Natural killer cell (primary cell): Measurements from ENCODE around the gene MEAK7. TPM values are rescaled to one million over a fixed set of nuclear protein-coding genes. Genes with fewer than 3 reads are reported as not detected.

Experiments used
- ATAC-seq, 3 donors: fragments of 150-1000 bp in 2 of 3; fragments of 200-7000 bp in 1 of 3; cut with Tn5 transposase; 1 replicate in 1 of 3; 2 replicates in 2 of 3; pipeline ENCODE4 v1.10.0; 2021; ENCODE audit warnings: mild to moderate bottlenecking in 2 of 3, moderate library complexity in 2 of 3
- DNase-seq, 2 donors: peaks; one replicate each; pipeline versions ENCODE4 v3.0.0 to v3.0.0-alpha.2; 2013 to 2021; ENCODE audit warnings: mixed read lengths in 1 of 2
- H3K27ac ChIP-seq: one replicate; pipeline ENCODE4 v1.5.1; 2013; ENCODE audit warnings: mild to moderate bottlenecking, low read length
- H3K27me3 ChIP-seq: one replicate; pipeline ENCODE4 v1.6.1; 2013; ENCODE audit warnings: low read length; ENCODE audit not compliant: control insufficient read depth, insufficient read depth
- H3K36me3 ChIP-seq: one replicate; pipeline ENCODE4 v1.6.1; 2013; ENCODE audit warnings: low read length; ENCODE audit not compliant: control insufficient read depth, insufficient read depth
- H3K4me1 ChIP-seq: one replicate; pipeline ENCODE4 v1.6.1; 2013; ENCODE audit warnings: low read length; ENCODE audit not compliant: control insufficient read depth, insufficient read depth
- H3K4me3 ChIP-seq: one replicate; pipeline ENCODE4 v1.5.1; 2013; ENCODE audit warnings: low read length
- H3K9me3 ChIP-seq: one replicate; pipeline ENCODE4 v1.6.1; 2013; ENCODE audit warnings: low read length; ENCODE audit not compliant: control insufficient read depth, insufficient read depth
- H3K27ac Mint-ChIP-seq, 2 donors: one replicate each; pipeline ENCODE4 v1.8.0; 2022; ENCODE audit warnings: mild to moderate bottlenecking in 2 of 2, mixed read lengths in 2 of 2, moderate library complexity in 1 of 2
- H3K27me3 Mint-ChIP-seq, 2 donors: one replicate each; pipeline ENCODE4 v1.8.0; 2022; ENCODE audit warnings: low read depth in 2 of 2, mixed read lengths in 2 of 2
- H3K36me3 Mint-ChIP-seq: one replicate; pipeline ENCODE4 v1.8.0; 2022; ENCODE audit warnings: mixed read lengths
- H3K4me1 Mint-ChIP-seq, 2 donors: one replicate each; pipeline ENCODE4 v1.8.0; 2022; ENCODE audit warnings: mixed read lengths in 2 of 2
- H3K4me3 Mint-ChIP-seq: one replicate; pipeline ENCODE4 v1.8.0; 2022; ENCODE audit warnings: mild to moderate bottlenecking, moderate library complexity, mixed read lengths
- H3K9me3 Mint-ChIP-seq, 2 donors: one replicate each; pipeline ENCODE4 v1.8.0; 2022; ENCODE audit warnings: mixed read lengths in 2 of 2
- WGBS: methylation state at CpG from one replicate; pipeline ENCODE4 v1.1.7; 2013; ENCODE audit warnings: missing lambda C conversion rate; ENCODE audit not compliant: insufficient coverage; 5-methylcytosine and 5-hydroxymethylcytosine counted together
- intact Hi-C: fragments of 100-400 bp; cut with micrococcal nuclease; formaldehyde crosslinking; loops from one replicate; pipeline ENCODE4 v1.14.2; 2022
- total RNA-seq, 4 donors: library from RNA; stranded (reverse); fragments of 120-200 nt in 1 of 4; gene quantifications; one replicate each; pipeline versions ENCODE4 v1.2.3 to v1.2.4, GENCODE V29; 2013 to 2022
- TF ChIP-seq, protein P1 (sequence below): fragments of 200-600 bp; IDR thresholded peaks from one replicate; pipeline ENCODE4 v1.8.0; 2022; ENCODE audit warnings: antibody characterized with exemption

Gene MEAK7
- total RNA-seq, 3 donors from 2014 or later (not counting 1 experiment from before 2014, with no cell fraction given): 4.8 to 8.5 (median 4.8) TPM

DNA sequence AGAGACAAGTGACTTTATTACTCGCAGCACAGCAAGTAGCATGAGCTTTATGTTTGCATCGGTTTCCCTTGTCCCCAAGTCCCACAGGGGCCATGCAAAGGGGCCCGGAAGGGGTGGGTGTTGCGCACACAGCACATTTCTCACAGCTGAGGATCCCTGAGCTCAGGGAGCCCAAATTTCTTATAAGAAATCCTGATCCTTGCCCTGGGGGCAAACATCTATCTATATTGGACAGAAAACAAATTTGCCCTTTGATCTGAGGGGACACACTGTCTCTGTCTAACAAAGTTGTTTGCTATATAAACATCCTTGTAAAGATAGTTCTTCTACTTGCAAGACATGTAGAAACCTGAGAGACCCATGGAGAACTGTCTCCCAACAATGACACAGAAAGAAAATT lies 35.7 kb upstream of the MEAK7 start:
- intact Hi-C loops: no loop called here
- Mint-ChIP-seq H3K9me3 (no peaks in the 10 kb centered on the region), H3K4me1 (no peaks in the 10 kb centered on the region), H3K27ac (no peak overlapping the region), H3K4me3 (no peak overlapping the region), H3K27me3 (peaks cover 7 to 11% of the 10 kb centered on the region in 2 donors), H3K36me3 (no peaks in the 10 kb centered on the region)
- Histone ChIP-seq H3K9me3 (no peaks in the 10 kb centered on the region), H3K27me3 (no peaks in the 10 kb centered on the region), H3K36me3 (no peaks in the 10 kb centered on the region), H3K27ac (no peak overlapping the region), H3K4me3 (no peak overlapping the region), H3K4me1 (no peaks in the 10 kb centered on the region)
- WGBS: 94% methylated on average over 4 of the region's 4 CpGs
- no peak for ATAC-seq
- no peak for DNase-seq
- TF ChIP-seq, protein P1, sequence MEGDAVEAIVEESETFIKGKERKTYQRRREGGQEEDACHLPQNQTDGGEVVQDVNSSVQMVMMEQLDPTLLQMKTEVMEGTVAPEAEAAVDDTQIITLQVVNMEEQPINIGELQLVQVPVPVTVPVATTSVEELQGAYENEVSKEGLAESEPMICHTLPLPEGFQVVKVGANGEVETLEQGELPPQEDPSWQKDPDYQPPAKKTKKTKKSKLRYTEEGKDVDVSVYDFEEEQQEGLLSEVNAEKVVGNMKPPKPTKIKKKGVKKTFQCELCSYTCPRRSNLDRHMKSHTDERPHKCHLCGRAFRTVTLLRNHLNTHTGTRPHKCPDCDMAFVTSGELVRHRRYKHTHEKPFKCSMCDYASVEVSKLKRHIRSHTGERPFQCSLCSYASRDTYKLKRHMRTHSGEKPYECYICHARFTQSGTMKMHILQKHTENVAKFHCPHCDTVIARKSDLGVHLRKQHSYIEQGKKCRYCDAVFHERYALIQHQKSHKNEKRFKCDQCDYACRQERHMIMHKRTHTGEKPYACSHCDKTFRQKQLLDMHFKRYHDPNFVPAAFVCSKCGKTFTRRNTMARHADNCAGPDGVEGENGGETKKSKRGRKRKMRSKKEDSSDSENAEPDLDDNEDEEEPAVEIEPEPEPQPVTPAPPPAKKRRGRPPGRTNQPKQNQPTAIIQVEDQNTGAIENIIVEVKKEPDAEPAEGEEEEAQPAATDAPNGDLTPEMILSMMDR: no peak

DNA sequence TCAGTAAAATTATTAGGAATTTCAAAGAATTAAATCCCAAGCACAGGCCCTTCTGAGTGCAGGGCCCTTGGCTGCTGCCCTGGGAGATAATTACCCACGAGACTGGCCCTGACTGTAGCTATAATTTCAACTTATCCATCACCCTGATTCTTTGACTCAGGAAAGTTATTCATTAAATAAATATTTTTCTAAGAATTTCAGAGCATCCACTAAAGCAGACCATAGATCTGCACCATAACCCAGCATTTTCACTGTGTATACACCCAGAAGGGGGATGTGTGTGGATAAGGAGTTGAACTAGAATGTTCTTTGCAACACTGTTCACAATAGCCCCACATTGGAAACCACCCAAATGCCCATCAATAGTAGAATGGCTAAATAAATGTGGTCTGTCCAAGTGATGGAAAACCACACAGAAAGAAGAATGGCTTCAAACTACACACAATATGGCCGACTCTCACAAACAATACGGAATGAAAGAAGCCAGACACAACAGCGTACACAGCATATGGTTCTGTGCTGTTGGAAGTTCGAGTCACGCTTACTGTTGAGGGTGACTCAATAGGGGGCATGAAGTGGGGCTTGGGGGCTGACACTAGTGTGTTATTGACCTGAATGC lies 33.9 kb upstream of the MEAK7 start:
- DNase-seq (no peak), ATAC-seq (no peak)
- TF ChIP-seq, protein P1: no peak
- peaks cover 0 to 6% of the 10 kb centered on the region in 2 donors for H3K27me3 Mint-ChIP-seq
- no peaks in the 10 kb centered on the region for H3K9me3 ChIP-seq
- no peaks in the 10 kb centered on the region for H3K36me3 Mint-ChIP-seq
- no peak overlapping the region for H3K27ac ChIP-seq
- intact Hi-C loops: no loop called here
- H3K4me3 Mint-ChIP-seq: no peak overlapping the region
- H3K4me1 Mint-ChIP-seq: no peaks in the 10 kb centered on the region
- no peak overlapping the region for H3K4me3 ChIP-seq
- H3K27me3 ChIP-seq: no peaks in the 10 kb centered on the region
- H3K27ac Mint-ChIP-seq: no peak overlapping the region
- WGBS: 98% methylated on average over 5 of the region's 6 CpGs
- no peaks in the 10 kb centered on the region for H3K9me3 Mint-ChIP-seq
- no peaks in the 10 kb centered on the region for H3K4me1 ChIP-seq
- H3K36me3 ChIP-seq: no peaks in the 10 kb centered on the region

DNA sequence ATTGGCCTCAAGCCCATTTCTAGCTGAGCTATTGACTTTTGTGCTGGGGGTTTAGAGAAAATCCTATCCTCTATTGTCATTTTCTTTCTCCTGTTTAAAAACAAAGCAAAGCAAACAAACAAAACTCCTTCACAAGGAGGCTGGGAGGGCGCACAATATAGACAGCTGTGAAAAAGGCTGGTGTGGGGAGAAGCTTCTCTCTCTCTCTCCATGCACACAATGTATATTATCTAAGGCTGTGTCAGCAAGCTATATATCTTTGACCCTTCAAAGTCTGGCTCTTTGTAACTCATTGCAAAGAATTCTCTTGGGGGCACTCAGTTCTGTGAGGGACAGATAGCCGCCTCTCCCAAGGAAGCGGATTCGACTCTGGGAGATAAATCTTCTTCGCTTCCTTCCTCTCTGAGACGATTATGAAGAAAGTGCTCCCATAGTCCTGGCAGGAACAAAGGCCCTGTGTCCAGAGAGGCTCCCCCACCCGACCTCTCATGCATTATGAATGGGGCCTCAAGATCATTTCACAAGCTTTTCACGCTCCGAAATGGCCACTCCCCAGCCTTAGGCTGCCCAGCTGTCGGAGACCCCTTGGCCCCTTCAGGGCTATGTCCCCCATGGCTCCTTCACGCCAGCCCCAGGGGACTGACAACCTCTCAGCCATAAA lies 33.2 kb upstream of the MEAK7 start:
- H3K4me1 Mint-ChIP-seq: no peaks in the 10 kb centered on the region

More for the DNA sequence above, 33.2 kb upstream of the MEAK7 start:
- Mint-ChIP-seq H3K4me3 (no peak overlapping the region), H3K27me3 (peaks cover 1 to 6% of the 10 kb centered on the region in 2 donors), H3K36me3 (no peaks in the 10 kb centered on the region), H3K27ac (no peak overlapping the region), H3K9me3 (no peaks in the 10 kb centered on the region)
- intact Hi-C loops: no loop called here
- Histone ChIP-seq H3K9me3 (no peaks in the 10 kb centered on the region), H3K4me3 (no peak overlapping the region), H3K27me3 (no peaks in the 10 kb centered on the region), H3K36me3 (no peaks in the 10 kb centered on the region), H3K27ac (no peak overlapping the region), H3K4me1 (no peaks in the 10 kb centered on the region)
- DNase-seq: no peak
- WGBS: 91% methylated on average over 10 of the region's 11 CpGs
- TF ChIP-seq, protein P1: no peak
- ATAC-seq: no peak
